Adrenal gland (tissue), 12 donors: ENCODE results near the gene DPP6. TPM values are rescaled to one million over a fixed set of nuclear protein-coding genes. Genes with fewer than 3 reads are reported as not detected.

Source experiments
- DNase-seq, 7 donors: peaks; one replicate each; pipeline ENCODE4 v3.0.0-alpha.2; 2019 to 2020
- H3K27ac ChIP-seq, 5 donors: fragments of 200-600 bp; sonication (generic) in 4 of 5; 1 replicate in 3 of 5; 2 replicates in 2 of 5; pipeline versions ENCODE4 v1.5.1 to v1.8.0; 2016 to 2020; ENCODE audit warnings: mild to moderate bottlenecking in 1 of 5
- H3K27me3 ChIP-seq: fragments of 200-600 bp; 2 replicates; pipeline ENCODE4 v1.8.0; 2021
- H3K36me3 ChIP-seq, 2 donors: fragments of 200-600 bp; replicated peaks in 1 of 2; 1 replicate in 1 of 2; 2 replicates in 1 of 2; pipeline versions ENCODE4 v1.5.1 to v1.8.0; 2018 to 2022
- H3K4me1 ChIP-seq, 2 donors: fragments of 200-600 bp; replicated peaks in 1 of 2; 1 replicate in 1 of 2; 2 replicates in 1 of 2; pipeline versions ENCODE4 v1.5.1 to v1.8.0; 2018 to 2021
- H3K4me3 ChIP-seq, 4 donors: fragments of 200-600 bp; sonication (generic) in 3 of 4; one replicate each; pipeline ENCODE4 v1.5.1; 2016 to 2018
- H3K9me3 ChIP-seq, 3 donors: fragments of 200-600 bp; sonication (generic) in 1 of 3; replicated peaks in 1 of 3; 1 replicate in 2 of 3; 2 replicates in 1 of 3; pipeline versions ENCODE4 v1.5.1 to v1.8.0; 2016 to 2021
- POLR2A ChIP-seq, 2 donors: fragments of 450-650 bp; IDR thresholded peaks; one replicate each; pipeline ENCODE4 v1.6.1; 2017; ENCODE audit warnings: antibody characterized with exemption in 2 of 2, mild to moderate bottlenecking in 2 of 2, moderate library complexity in 1 of 2
- WGBS, 4 donors: extraction: QIAGEN DNeasy Blood & Tissue Kit in 2 of 4; methylation state at CpG; one replicate each; pipeline versions ENCODE4 v1.1.5 to v1.1.7; 2013 to 2017; 5-methylcytosine and 5-hydroxymethylcytosine counted together
- intact Hi-C, 2 donors: fragments of 100-400 bp; cut with DNase I; formaldehyde crosslinking; loops; one replicate each; pipeline versions ENCODE4 v1.14.1 to v1.15.0; 2022 to 2023
- polyA plus RNA-seq, 3 donors: library from polyadenylated mRNA; stranded (reverse); fragments of 200-250 nt in 2 of 3; fragments of 350-450 nt in 1 of 3; fragmentation: Illumina TruSeq in 1 of 3; extraction: RNeasy Lipid Tissue Mini Kit (QIAGEN cat#74804) in 1 of 3; gene quantifications; one replicate each; pipeline ENCODE4 v1.2.3, GENCODE V29; 2013 to 2014
- total RNA-seq, 9 donors: library from RNA; depleted of rRNA in 4 of 9; stranded (reverse); fragments of >200 nt in 4 of 9; fragments of 120-200 nt in 1 of 9; fragmentation: NEBNext Ultra II Directional in 1 of 9; extraction: Animal tissue kit (Norgen Biotek cat#: 25700) in 1 of 9; gene quantifications; one replicate each; pipeline versions ENCODE4 v1.1.0 to v1.2.4, GENCODE V29; 2013 to 2023
- TF ChIP-seq, protein P1 (sequence below), 6 experiments: fragments of 450-650 bp in 4 of 6; fragments of 200-600 bp in 2 of 6; sonication (generic) in 1 of 6; IDR thresholded peaks; 1 replicate in 5 of 6; 2 replicates in 1 of 6; pipeline versions ENCODE4 v1.5.1 to v1.8.0; 2016 to 2021; ENCODE audit warnings: antibody characterized with exemption in 6 of 6, mild to moderate bottlenecking in 2 of 6, moderate library complexity in 1 of 6
- donor health status: healthy with polysubstance abuse.
- donor health status: Bipolar disorder and iron deficiency.
- donor health status: DM: yes; HTN: yes; CAD: no.
- donor health status: DM: no; HTN: no; CAD: no.
- donor health status: DM: no; HTN: no; CAD: no.
- donor health status: DM: yes; HTN: yes; CAD: no.

The DPP6 gene
- total and polyA plus RNA-seq, 12 donors = 0.39 to 13.1 (median 5.1) TPM

DNA sequence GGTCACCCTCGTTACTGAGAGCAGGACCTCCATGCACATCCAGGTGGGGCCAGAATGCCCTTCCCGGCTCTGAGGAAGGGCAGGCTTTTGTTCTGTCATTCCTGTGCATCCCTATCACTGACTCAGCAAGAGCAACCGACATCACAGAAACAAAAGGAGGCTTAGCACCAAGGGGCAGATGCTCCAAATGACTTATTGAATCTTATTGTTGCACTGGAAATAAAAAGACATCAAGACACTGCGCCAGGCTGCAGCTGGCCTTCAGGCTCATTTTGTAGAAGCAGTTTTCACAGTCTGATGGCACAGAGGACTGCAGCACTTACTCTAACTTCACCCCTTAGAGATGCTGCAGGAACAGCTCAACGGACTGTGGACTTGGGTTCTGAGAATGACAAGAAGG, 824.3 kb downstream of the DPP6 start:
- Histone ChIP-seq H3K36me3 (no peaks in the 10 kb centered on the region), H3K4me3 (no peak overlapping the region), H3K27me3 (no peaks in the 10 kb centered on the region), H3K9me3 (no peaks in the 10 kb centered on the region), H3K4me1 (peaks cover 3 to 4% of the 10 kb centered on the region in 2 donors), H3K27ac (no peak overlapping the region)
- 68 to 86% (median 80%) methylated on average over 4 to 5 of the region's 5 CpGs for WGBS, 4 donors
- intact Hi-C loops = no loop called here
- no peak for DNase-seq
- TF ChIP-seq POLR2A (IDR thresholded peaks at IDR 0.05) = no peak
- TF ChIP-seq, protein P1, sequence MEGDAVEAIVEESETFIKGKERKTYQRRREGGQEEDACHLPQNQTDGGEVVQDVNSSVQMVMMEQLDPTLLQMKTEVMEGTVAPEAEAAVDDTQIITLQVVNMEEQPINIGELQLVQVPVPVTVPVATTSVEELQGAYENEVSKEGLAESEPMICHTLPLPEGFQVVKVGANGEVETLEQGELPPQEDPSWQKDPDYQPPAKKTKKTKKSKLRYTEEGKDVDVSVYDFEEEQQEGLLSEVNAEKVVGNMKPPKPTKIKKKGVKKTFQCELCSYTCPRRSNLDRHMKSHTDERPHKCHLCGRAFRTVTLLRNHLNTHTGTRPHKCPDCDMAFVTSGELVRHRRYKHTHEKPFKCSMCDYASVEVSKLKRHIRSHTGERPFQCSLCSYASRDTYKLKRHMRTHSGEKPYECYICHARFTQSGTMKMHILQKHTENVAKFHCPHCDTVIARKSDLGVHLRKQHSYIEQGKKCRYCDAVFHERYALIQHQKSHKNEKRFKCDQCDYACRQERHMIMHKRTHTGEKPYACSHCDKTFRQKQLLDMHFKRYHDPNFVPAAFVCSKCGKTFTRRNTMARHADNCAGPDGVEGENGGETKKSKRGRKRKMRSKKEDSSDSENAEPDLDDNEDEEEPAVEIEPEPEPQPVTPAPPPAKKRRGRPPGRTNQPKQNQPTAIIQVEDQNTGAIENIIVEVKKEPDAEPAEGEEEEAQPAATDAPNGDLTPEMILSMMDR (IDR thresholded peaks at IDR 0.05) = no peak

- Histone ChIP-seq H3K4me1 (peaks cover 0 to 4% of the 10 kb centered on the region in 2 donors), H3K4me3 (no peak overlapping the region), H3K36me3 (no peaks in the 10 kb centered on the region), H3K27me3 (no peaks in the 10 kb centered on the region), H3K27ac (no peak overlapping the region), H3K9me3 (no peaks in the 10 kb centered on the region)
- TF ChIP-seq, protein P1 (IDR thresholded peaks at IDR 0.05) = no peak
- TF ChIP-seq POLR2A (IDR thresholded peaks at IDR 0.05) = no peak
- DNase-seq = no peak
- intact Hi-C loops = no loop called here
- WGBS, 4 donors = 72 to 86% (median 81%) methylated on average over 8 to 9 of the region's 9 CpGs
Measured at GRCh38 chr7:154877031-154877430, 824.8 kb downstream of the DPP6 start.

- Histone ChIP-seq H3K27me3 (no peaks in the 10 kb centered on the region), H3K27ac (no peak overlapping the region), H3K9me3 (no peaks in the 10 kb centered on the region), H3K4me3 (no peak overlapping the region), H3K36me3 (no peaks in the 10 kb centered on the region), H3K4me1 (peaks cover 0 to under 1% of the 10 kb centered on the region in 2 donors)
- 55 to 67% (median 57%) methylated on average over 11 of the region's 11 CpGs for WGBS, 4 donors
- DNase-seq = no peak
- no peak for TF ChIP-seq POLR2A (IDR thresholded peaks at IDR 0.05)
- TF ChIP-seq, protein P1 (IDR thresholded peaks at IDR 0.05) = no peak
- intact Hi-C loops = no loop called here
Measured at GRCh38 chr7:154879629-154880028, 827.4 kb downstream of the DPP6 start.

DNA sequence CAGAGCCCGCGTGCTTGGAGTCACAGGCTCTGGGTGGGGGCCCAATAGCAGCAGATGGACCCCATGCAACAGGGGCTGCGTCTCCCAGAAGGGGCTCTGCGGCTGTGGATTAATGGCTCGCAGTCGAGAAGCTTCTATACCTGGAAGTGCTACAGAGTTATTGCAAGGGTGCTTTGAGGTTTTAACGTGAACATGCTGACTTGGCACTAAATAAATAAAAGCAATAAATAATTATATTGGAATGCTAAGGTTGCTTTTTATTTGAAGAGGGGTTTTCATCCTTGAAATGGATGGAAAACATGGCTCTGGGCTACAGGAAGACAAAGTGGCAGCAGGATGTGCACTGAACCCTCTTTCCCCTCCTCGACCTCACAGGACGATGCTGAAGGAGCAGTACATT, 828.3 kb downstream of the DPP6 start:
- Histone ChIP-seq H3K36me3 (no peaks in the 10 kb centered on the region), H3K4me1 (no peaks in the 10 kb centered on the region), H3K4me3 (no peak overlapping the region), H3K9me3 (no peaks in the 10 kb centered on the region), H3K27me3 (no peaks in the 10 kb centered on the region), H3K27ac (no peak overlapping the region)
- intact Hi-C loops = no loop called here
- no peak for DNase-seq
- TF ChIP-seq POLR2A (IDR thresholded peaks at IDR 0.05) = no peak
- TF ChIP-seq, protein P1 (IDR thresholded peaks at IDR 0.05) = no peak
- WGBS, 4 donors = 88 to 89% (median 89%) methylated on average over 7 to 9 of the region's 9 CpGs
